Measurements from ENCODE around the gene CCDC167.

DNA sequence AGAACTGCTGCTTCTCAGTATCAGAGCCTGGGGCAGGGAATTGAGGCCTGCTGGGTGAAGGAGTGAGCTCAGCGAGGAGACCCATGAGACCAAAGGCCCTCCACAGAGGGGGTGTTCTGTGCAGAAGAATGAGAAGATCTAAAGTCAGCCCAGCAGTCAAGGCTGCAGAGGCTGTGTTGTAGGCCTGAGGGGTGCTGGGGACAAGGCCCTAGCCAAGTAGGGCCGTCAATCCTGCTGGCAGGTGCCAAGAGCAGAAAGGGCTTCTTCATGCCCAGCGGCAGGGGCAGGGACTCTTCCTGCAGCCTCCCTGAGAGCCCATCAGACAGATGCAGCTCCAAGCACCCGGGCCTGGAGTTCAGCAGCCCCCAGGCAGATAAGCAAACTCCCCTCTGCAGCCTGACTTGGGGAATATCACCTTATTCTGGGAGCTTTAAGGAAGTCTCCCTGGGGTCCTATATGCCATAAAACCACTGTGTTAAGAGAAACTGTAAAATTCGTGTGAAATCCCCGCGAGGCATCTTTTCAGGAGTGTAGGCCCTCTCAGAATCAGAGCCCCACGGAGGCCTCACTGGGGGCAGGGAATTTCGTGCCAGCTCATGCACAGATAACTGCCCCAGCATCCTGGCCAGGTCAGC is 9.0 kb downstream of the CCDC167 start:
- TF ChIP-seq, protein P1, sequence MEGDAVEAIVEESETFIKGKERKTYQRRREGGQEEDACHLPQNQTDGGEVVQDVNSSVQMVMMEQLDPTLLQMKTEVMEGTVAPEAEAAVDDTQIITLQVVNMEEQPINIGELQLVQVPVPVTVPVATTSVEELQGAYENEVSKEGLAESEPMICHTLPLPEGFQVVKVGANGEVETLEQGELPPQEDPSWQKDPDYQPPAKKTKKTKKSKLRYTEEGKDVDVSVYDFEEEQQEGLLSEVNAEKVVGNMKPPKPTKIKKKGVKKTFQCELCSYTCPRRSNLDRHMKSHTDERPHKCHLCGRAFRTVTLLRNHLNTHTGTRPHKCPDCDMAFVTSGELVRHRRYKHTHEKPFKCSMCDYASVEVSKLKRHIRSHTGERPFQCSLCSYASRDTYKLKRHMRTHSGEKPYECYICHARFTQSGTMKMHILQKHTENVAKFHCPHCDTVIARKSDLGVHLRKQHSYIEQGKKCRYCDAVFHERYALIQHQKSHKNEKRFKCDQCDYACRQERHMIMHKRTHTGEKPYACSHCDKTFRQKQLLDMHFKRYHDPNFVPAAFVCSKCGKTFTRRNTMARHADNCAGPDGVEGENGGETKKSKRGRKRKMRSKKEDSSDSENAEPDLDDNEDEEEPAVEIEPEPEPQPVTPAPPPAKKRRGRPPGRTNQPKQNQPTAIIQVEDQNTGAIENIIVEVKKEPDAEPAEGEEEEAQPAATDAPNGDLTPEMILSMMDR (conservative IDR thresholded peaks at IDR 0.05 in 1 of 2, IDR thresholded peaks at IDR 0.05 in 1 of 2; ENCODE audit: low read depth in 1 of 2, low read length in 2 of 2), result no peak
- no peak for TF ChIP-seq EZH2 (IDR thresholded peaks at IDR 0.05; ENCODE audit: low read length, missing control alignments)

Measured in fibroblast of lung (primary cell).